GM10847 (cell line): ENCODE results near the gene CREG1.

Experiments used
- POLR2A ChIP-seq: IDR thresholded peaks from 2 replicates; pipeline ENCODE4 v1.6.1; 2011; ENCODE audit not compliant: insufficient read length; ENCODE audit errors: extremely low read depth

Gene CREG1

DNA sequence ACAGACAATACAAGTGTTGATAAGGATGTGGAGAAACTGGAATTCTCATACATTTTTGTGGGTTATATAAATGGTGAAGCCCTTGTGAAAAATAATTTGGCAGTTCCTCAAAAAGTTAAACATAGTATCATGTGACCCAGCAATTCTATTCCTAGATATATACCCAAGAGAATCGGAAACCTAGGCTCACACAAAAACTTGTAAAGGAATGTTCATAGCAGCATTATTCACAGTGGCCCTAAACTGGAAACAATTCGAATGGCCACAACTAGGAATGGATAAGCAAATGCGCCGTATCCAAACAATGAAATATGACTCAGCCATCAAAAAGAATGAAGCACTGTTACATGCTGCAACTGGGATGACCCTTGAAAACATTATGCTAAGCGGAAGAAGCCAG is 31.3 kb downstream of the CREG1 start:
- no peak for TF ChIP-seq POLR2A

DNA sequence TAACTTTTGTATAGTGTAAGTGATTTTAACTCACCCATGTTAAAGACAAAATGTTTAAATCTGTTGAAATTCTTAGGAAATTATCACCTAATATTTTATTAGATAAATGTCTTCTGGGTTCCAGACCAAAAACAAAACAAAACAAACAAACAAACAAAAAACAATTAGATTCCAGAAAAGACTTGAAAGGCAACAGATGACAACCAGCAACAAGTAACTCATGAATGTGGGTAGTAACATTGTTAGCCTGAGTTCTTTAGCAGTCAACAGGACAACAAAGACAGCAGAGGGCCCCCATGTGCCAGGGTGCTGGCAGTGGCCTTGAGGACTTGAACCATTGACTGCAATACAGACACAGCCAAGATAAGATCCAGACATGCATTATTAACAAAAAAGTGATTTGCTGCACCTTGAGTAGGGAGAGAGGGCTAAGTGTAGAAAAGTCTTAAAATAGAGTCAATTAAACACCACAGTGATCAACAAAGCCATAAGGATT is 32.8 kb downstream of the CREG1 start:
- no peak for TF ChIP-seq POLR2A

GRCh38 chr1:167518331-167518700 is 35.2 kb downstream of the CREG1 start, which contains the start of gene CD247:
TSS of gene CD247 (minus strand) at chr1:167518529. CDS start at chr1:167518465, 64 bp downstream.
- TF ChIP-seq POLR2A: no peak

- TF ChIP-seq POLR2A: no peak
These were observed 35.8 kb downstream of the CREG1 start for GRCh38 chr1:167517535-167518330.

DNA sequence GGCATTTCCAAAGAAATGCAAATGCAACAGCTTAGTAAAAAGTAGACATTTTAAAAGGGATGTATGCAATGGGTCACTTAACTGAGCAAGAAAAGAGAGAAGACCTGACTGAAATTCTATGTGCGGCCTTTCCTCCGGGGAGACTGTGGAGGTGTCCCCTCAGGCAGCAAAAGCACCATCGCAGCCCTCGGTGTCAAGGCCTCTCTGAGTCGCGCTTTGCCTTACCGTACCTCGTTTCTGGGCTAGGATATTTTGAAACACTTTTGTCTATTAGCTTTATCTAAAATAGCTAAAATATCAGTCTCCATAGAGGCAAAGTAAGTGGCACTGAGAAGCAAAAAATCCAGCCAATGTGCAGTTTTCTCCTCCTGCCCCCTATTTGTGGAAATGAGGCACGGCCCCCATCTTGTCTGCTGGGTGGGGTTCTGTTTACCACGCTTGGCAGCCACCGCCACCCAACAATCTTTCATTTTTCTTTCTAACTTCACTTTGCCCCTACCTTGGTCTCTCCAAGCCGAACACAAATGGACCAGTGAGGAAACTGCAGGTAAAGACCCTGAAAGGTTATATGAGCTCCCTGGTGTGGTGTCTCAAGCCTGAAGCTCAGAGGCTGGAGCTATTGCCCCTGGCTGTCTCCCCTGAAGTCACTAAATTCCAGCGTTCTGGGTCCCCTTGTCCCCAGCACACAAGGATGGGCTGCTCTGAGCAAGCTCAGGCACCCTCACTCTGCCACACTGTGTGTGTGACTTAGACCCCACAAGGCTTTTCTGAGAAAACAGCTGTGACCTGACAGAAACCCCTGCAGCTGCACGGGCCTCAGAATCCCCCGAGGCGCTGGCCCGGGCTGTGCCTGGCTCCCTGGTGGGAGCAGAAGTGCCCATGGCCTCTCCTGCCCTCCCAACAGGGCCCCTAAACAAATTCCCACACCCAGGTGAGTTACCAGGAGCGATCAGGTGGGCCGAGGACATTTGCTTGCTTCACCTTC is 36.9 kb downstream of the CREG1 start:
- no peak for TF ChIP-seq POLR2A

GRCh38 chr1:167515893-167516321 is 37.7 kb downstream of the CREG1 start:
- no peak for TF ChIP-seq POLR2A

GRCh38 chr1:167515461-167515860 is 38.1 kb downstream of the CREG1 start:
- no peak for TF ChIP-seq POLR2A

DNA sequence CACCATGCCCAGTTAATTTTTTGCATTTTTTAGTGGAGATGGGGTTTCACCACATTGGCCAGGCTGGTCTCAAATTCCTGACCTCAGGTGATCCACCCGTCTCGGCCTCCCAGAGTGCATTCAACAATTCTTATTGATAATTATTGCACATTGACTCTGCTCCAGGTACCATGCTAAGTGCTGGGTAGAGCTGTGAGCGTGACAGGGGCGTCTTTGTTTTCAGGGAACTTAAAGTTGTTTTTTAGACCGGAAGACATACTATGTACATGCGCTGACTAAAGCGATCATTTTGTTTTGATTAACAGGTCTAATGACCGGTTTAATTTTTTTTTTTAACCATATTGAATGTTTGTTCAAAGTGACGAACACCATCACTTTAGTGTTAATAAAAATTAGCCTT is 39.3 kb downstream of the CREG1 start:
- TF ChIP-seq POLR2A: no peak

DNA sequence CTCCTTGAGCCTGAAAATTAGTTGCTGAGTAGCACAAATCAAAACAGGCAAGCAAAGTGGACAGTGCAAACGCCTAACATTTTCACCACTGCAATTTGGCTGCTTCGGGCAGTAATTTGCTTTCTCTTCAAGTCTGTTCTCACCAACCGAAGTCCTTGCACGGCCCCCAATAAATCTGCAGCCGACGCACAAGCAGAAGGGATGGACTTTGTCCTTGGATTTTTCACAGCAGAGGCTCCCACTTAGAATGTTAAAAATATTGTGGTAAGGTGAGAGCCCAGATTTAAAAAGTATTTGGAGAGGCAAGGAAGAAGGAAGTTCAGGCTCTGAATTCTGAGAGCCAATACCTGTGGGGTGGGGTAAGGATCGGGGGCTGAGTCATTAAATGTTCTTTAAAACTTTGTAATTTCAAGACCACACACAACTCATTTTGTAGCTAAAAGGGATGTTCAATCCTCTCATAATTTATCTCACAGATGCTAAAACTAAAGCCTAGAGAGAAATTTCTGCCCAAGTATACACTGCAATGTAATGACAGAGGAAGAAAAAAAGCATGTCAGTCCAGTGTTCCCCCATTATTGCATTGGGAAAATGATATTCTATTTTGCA is 41.4 kb downstream of the CREG1 start:
- TF ChIP-seq POLR2A: no peak

DNA sequence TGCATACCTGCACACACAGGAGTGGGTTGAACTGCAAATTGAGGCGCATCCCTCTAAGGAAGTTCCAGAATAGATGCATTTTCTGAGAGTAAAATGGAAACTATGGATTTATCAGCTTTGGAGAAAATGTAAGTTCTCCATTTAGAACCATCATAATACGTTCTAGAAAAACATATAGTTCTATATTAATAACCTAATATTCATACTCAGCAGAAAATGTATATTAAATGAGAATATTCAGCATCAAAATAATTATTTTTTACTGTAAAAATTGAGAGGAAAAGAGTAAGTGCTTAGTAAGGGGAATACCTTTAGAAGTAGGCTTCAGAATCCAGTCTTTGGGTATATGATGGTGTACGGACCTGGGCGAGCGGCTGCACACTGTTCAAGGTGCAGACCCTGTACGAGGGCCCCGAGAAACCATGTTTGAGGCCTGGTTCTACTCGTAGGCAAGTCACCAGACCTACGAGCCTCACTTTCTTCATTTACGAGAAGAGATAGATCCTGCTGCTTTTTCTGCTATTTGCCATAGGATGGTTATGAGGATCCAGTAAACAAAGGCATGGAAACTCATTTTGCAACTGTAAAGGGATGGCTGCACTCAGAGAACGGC is 42.1 kb downstream of the CREG1 start:
- TF ChIP-seq POLR2A: no peak

GRCh38 chr1:167510881-167511280 is 42.7 kb downstream of the CREG1 start:
- TF ChIP-seq POLR2A: no peak

GRCh38 chr1:167510244-167510643 is 43.3 kb downstream of the CREG1 start:
- TF ChIP-seq POLR2A: no peak

DNA sequence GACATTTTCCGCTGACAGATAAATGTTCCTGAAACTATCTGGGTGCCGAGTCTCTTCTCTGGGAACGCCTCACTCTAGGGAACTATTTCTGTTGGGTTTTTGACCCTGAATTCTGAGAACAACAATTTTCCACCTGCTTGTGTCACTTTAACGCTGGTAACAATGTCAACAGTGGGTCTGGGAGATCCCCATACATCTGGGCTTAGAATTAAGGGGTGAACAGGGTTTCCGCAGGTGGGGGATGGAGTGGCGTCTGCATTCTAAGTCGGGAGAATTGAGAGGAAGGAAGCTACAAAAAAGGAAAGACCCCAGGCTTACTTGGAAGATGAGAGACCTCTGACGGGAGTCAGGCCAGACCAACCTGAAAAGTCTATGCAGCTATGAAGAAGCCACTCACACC is 44.0 kb downstream of the CREG1 start:
- no peak for TF ChIP-seq POLR2A

- no peak for TF ChIP-seq POLR2A
These were observed 45.8 kb downstream of the CREG1 start for GRCh38 chr1:167507719-167508118.

GRCh38 chr1:167504467-167504827 is 49.1 kb downstream of the CREG1 start:
- TF ChIP-seq POLR2A: no peak
